ENCODE data around the gene RPUSD1. TPM values are rescaled to one million over a fixed set of nuclear protein-coding genes. Genes with fewer than 3 reads are reported as not detected.

Gene RPUSD1
- total RNA-seq, 2 experiments from 2014 or later: 12.8 to 15.0 TPM

DNA sequence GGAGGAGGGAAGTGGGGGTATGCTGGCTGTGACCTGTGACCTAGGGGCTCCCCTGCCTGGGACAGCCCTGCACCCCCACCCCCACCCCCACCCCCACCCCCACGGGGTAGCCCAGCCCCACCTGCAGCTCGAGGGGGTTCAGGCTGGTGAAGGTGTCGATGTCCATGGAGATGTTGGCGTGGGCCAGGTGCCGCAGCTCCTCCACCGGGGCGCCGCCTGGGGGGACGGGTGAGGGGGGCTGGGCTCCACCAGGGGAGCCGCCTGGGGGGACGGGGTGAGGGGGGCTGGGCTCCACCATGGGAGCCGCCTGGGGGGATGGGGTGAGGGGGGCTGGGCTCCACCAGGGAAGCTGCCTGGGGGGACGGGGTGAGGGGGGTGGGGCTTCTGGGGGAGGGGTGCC is 17.8 kb downstream of the RPUSD1 start:
- H3K27ac Mint-ChIP-seq: no peak overlapping the region
- H3K36me3 ChIP-seq (ENCODE audit: insufficient read depth, low read length): no peaks in the 10 kb centered on the region
- ChIA-PET POLR2A (no interaction called here), CTCF (no interaction called here)
- peaks cover 0 to 2% of the 10 kb centered on the region in 2 experiments for H3K27me3 ChIP-seq (ENCODE audit: control insufficient read depth in 1 of 2, insufficient read depth in 2 of 2, low read length in 2 of 2)
- H3K4me1 ChIP-seq (ENCODE audit: insufficient read depth, low read length): no peaks in the 10 kb centered on the region
- no peaks in the 10 kb centered on the region for H3K27me3 Mint-ChIP-seq
- H3K9me3 ChIP-seq (ENCODE audit: control insufficient read depth in 1 of 2, insufficient read depth in 1 of 2, low read length in 2 of 2): no peaks in the 10 kb centered on the region
- no peak overlapping the region for H3K4me3 ChIP-seq (ENCODE audit: low read length)
- TF ChIP-seq, protein P1, sequence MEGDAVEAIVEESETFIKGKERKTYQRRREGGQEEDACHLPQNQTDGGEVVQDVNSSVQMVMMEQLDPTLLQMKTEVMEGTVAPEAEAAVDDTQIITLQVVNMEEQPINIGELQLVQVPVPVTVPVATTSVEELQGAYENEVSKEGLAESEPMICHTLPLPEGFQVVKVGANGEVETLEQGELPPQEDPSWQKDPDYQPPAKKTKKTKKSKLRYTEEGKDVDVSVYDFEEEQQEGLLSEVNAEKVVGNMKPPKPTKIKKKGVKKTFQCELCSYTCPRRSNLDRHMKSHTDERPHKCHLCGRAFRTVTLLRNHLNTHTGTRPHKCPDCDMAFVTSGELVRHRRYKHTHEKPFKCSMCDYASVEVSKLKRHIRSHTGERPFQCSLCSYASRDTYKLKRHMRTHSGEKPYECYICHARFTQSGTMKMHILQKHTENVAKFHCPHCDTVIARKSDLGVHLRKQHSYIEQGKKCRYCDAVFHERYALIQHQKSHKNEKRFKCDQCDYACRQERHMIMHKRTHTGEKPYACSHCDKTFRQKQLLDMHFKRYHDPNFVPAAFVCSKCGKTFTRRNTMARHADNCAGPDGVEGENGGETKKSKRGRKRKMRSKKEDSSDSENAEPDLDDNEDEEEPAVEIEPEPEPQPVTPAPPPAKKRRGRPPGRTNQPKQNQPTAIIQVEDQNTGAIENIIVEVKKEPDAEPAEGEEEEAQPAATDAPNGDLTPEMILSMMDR (IDR thresholded peaks at IDR 0.05): no peak
- DNase-seq: peak in 1 of 14 experiments; percentile 16
- H3K9me3 Mint-ChIP-seq: no peaks in the 10 kb centered on the region
- H3K4me3 Mint-ChIP-seq: no peak overlapping the region
- H3K27ac ChIP-seq (ENCODE audit: low read depth in 1 of 2, low read length in 2 of 2): no peak overlapping the region
- H3K36me3 Mint-ChIP-seq (ENCODE audit: low read depth): no peaks in the 10 kb centered on the region
- no peaks in the 10 kb centered on the region for H3K4me1 Mint-ChIP-seq (ENCODE audit: low read depth)
- intact Hi-C loops (cut with DNase I, micrococcal nuclease): no loop called here
- no peak for ATAC-seq (ENCODE audit: poor library complexity)

DNA sequence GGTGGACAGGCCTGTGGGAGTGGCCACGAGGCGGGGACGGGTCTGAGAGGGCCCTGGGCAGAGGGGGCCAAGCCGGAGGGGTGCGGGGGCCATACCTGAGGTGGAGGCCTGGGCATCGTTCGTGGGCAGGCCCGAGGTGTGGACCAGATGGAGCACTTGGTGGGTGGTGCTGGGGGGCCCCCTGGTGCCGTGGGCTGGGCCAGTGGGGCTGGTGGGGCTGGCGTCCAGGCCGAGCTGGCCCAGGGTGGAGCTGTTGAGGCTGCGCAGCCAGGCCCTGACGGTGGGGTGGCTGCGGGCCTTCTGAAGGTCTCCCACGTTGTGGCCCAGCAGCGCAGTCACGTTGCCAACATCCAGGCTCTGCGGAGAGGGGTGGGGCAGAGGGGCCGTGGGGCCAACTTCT is 18.2 kb downstream of the RPUSD1 start:
- Histone ChIP-seq H3K27me3 (ENCODE audit: control insufficient read depth in 1 of 2, insufficient read depth in 2 of 2, low read length in 2 of 2) (peaks cover 0 to 2% of the 10 kb centered on the region in 2 experiments), H3K4me1 (ENCODE audit: insufficient read depth, low read length) (no peaks in the 10 kb centered on the region), H3K27ac (ENCODE audit: low read depth in 1 of 2, low read length in 2 of 2) (no peak overlapping the region), H3K36me3 (ENCODE audit: insufficient read depth, low read length) (no peaks in the 10 kb centered on the region), H3K9me3 (ENCODE audit: control insufficient read depth in 1 of 2, insufficient read depth in 1 of 2, low read length in 2 of 2) (no peaks in the 10 kb centered on the region), H3K4me3 (ENCODE audit: low read length) (no peak overlapping the region)
- Mint-ChIP-seq H3K4me1 (ENCODE audit: low read depth) (no peaks in the 10 kb centered on the region), H3K4me3 (no peak overlapping the region), H3K27me3 (no peaks in the 10 kb centered on the region), H3K27ac (no peak overlapping the region), H3K9me3 (no peaks in the 10 kb centered on the region), H3K36me3 (ENCODE audit: low read depth) (no peaks in the 10 kb centered on the region)
- TF ChIP-seq, protein P1 (IDR thresholded peaks at IDR 0.05): no peak
- POLR2A ChIA-PET: no interaction called here
- CTCF ChIA-PET: no interaction called here
- ATAC-seq (ENCODE audit: poor library complexity): no peak
- intact Hi-C loops (cut with DNase I, micrococcal nuclease): no loop called here
- DNase-seq: peak in 1 of 14 experiments; percentile 11

DNA sequence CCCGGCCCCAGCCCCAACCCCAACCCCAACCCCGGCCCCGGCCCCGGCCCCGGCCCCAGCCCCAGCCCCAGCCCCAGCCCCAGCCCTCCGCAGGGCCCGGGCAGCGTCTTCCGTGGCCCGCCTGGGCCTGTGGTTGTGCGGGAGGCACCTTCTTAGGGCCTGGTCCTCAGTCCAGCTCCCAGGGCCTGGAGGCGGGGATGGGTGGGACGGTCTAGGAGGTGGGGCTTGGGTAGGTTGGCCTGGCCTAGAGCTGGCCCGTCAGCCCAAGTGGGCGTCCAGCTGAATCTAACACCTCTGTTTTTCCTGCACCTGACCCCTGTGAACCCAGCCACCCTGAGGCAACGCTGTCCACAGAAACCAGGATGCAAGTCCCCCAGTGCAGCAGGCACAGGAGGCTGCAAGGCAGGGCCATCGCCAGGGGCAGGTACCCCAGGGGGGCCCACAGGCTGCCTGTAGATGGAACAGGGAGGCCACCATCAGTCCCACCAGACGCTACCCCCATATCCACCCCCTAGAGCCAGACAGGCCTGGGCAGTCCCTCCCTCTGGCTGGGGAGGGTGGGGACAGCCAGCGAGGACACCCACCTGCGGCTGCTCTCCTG is 18.9 kb downstream of the RPUSD1 start:
- H3K36me3 Mint-ChIP-seq (ENCODE audit: low read depth): no peaks in the 10 kb centered on the region
- H3K27me3 Mint-ChIP-seq: no peaks in the 10 kb centered on the region
- ATAC-seq (ENCODE audit: poor library complexity): no peak
- H3K4me3 Mint-ChIP-seq: no peak overlapping the region
- no peak overlapping the region for H3K27ac ChIP-seq (ENCODE audit: low read depth in 1 of 2, low read length in 2 of 2)
- H3K4me3 ChIP-seq (ENCODE audit: low read length): no peak overlapping the region
- H3K27me3 ChIP-seq (ENCODE audit: control insufficient read depth in 1 of 2, insufficient read depth in 2 of 2, low read length in 2 of 2): peaks cover 0 to 2% of the 10 kb centered on the region in 2 experiments
- H3K4me1 ChIP-seq (ENCODE audit: insufficient read depth, low read length): no peaks in the 10 kb centered on the region
- TF ChIP-seq, protein P1 (IDR thresholded peaks at IDR 0.05): no peak
- no peaks in the 10 kb centered on the region for H3K4me1 Mint-ChIP-seq (ENCODE audit: low read depth)
- POLR2A ChIA-PET: no interaction called here
- CTCF ChIA-PET: no interaction called here
- H3K27ac Mint-ChIP-seq: no peak overlapping the region
- peak in 1 of 14 experiments; percentile 7 for DNase-seq
- H3K9me3 Mint-ChIP-seq: no peaks in the 10 kb centered on the region
- H3K36me3 ChIP-seq (ENCODE audit: insufficient read depth, low read length): no peaks in the 10 kb centered on the region
- intact Hi-C loops (cut with DNase I, micrococcal nuclease): no loop called here
- no peaks in the 10 kb centered on the region for H3K9me3 ChIP-seq (ENCODE audit: control insufficient read depth in 1 of 2, insufficient read depth in 1 of 2, low read length in 2 of 2)
